HG03175 (cell line): Measurements from ENCODE around the gene BMPR1A.
"Not testable (repeated sequence)": the region's sequence is repeated elsewhere in the genome, so short reads cannot be mapped to it uniquely, and the experiment has no call there.

Source experiments
- ATAC-seq: cut with Tn5 transposase; IDR thresholded peaks from one replicate; pipeline ENCODE4 v1.9.1; 2021; ENCODE audit warnings: mild to moderate bottlenecking, moderate library complexity; ENCODE audit not compliant: unreplicated experiment

The BMPR1A gene

GRCh38 chr10:86963341-86963919 is 207.0 kb downstream of the BMPR1A start:
- no peak for ATAC-seq

- no peak for ATAC-seq
Observed at GRCh38 chr10:86964061-86964846, 207.8 kb downstream of the BMPR1A start.

- ATAC-seq: no peak
Observed at GRCh38 chr10:86964847-86965190, 208.4 kb downstream of the BMPR1A start.

GRCh38 chr10:86965986-86966654 is 209.7 kb downstream of the BMPR1A start:
- ATAC-seq: no peak

GRCh38 chr10:86967481-86967941 is 211.1 kb downstream of the BMPR1A start:
- no peak for ATAC-seq

GRCh38 chr10:86968271-86968993 is 212.0 kb downstream of the BMPR1A start, which contains the start of gene ADIRF:
ADIRF (plus strand) TSS chr10:86968482; CDS start chr10:86968545, 63 bp downstream.
- no peak for ATAC-seq

- no peak for ATAC-seq
Observed at GRCh38 chr10:86968994-86969355, 212.6 kb downstream of the BMPR1A start.

GRCh38 chr10:86969421-86970041 is 213.1 kb downstream of the BMPR1A start:
- ATAC-seq: no peak

- ATAC-seq: no peak
Observed at GRCh38 chr10:86970162-86970981, 214.0 kb downstream of the BMPR1A start.

- no peak for ATAC-seq
Observed at GRCh38 chr10:86970982-86971231, 214.5 kb downstream of the BMPR1A start.

GRCh38 chr10:86971232-86971991 is 215.0 kb downstream of the BMPR1A start:
- peak; percentile 76 for ATAC-seq

- no peak for ATAC-seq
Observed at GRCh38 chr10:86972613-86973380, 216.4 kb downstream of the BMPR1A start.

- ATAC-seq: no peak
Observed at GRCh38 chr10:86974484-86974883, 218.1 kb downstream of the BMPR1A start.

GRCh38 chr10:86976362-86977056 is 220.1 kb downstream of the BMPR1A start:
- ATAC-seq: no peak

- ATAC-seq: not testable (repeated sequence)
Observed at GRCh38 chr10:86978457-86978856, 222.0 kb downstream of the BMPR1A start.

- no peak for ATAC-seq
Observed at GRCh38 chr10:86979296-86979818, 222.9 kb downstream of the BMPR1A start.

- no peak for ATAC-seq
Observed at GRCh38 chr10:86979977-86980448, 223.6 kb downstream of the BMPR1A start.

- not testable (repeated sequence) for ATAC-seq
Observed at GRCh38 chr10:86981020-86981419, 224.6 kb downstream of the BMPR1A start.
